Neural cell (in vitro differentiated cells): Measurements from ENCODE around the gene LCNL1.

ENCODE experiments used
- EP300 ChIP-seq: fragments of 450-650 bp; conservative IDR thresholded peaks from 2 replicates; pipeline ENCODE4 v1.6.1; 2014; ENCODE audit warnings: antibody characterized with exemption, mild to moderate bottlenecking, moderate library complexity; ENCODE audit not compliant: poor library complexity, severe bottlenecking
- EZH2 ChIP-seq: fragments of 200-600, 300-800 bp; shearing (Covaris generic), sonication (generic); IDR thresholded peaks from 2 replicates; pipeline ENCODE4 v1.6.1; 2014; ENCODE audit warnings: antibody characterized with exemption, low read length, borderline replicate concordance, mild to moderate bottlenecking; ENCODE audit not compliant: insufficient read depth, poor library complexity, severe bottlenecking
- POLR2AphosphoS5 ChIP-seq: IDR thresholded peaks from 2 replicates; pipeline ENCODE4 v1.6.1; 2012
- RAD21 ChIP-seq: fragments of 450-650 bp; conservative IDR thresholded peaks from 2 replicates; pipeline ENCODE4 v1.6.1; 2014; ENCODE audit warnings: antibody characterized with exemption, mild to moderate bottlenecking, moderate library complexity
- SMC3 ChIP-seq: fragments of 450-650 bp; conservative IDR thresholded peaks from 2 replicates; pipeline ENCODE4 v1.6.1; 2014; ENCODE audit warnings: antibody characterized with exemption, mild to moderate bottlenecking, moderate library complexity; ENCODE audit not compliant: poor library complexity
- TAF1 ChIP-seq: IDR thresholded peaks from 2 replicates; pipeline ENCODE4 v1.6.1; 2012; ENCODE audit warnings: low read depth
- TF ChIP-seq, protein P1 (sequence below): fragments of 450-650 bp; IDR thresholded peaks from 2 replicates; pipeline ENCODE4 v1.5.1; 2014; ENCODE audit warnings: antibody characterized with exemption, mild to moderate bottlenecking, moderate library complexity; ENCODE audit not compliant: poor library complexity, severe bottlenecking

DNA sequence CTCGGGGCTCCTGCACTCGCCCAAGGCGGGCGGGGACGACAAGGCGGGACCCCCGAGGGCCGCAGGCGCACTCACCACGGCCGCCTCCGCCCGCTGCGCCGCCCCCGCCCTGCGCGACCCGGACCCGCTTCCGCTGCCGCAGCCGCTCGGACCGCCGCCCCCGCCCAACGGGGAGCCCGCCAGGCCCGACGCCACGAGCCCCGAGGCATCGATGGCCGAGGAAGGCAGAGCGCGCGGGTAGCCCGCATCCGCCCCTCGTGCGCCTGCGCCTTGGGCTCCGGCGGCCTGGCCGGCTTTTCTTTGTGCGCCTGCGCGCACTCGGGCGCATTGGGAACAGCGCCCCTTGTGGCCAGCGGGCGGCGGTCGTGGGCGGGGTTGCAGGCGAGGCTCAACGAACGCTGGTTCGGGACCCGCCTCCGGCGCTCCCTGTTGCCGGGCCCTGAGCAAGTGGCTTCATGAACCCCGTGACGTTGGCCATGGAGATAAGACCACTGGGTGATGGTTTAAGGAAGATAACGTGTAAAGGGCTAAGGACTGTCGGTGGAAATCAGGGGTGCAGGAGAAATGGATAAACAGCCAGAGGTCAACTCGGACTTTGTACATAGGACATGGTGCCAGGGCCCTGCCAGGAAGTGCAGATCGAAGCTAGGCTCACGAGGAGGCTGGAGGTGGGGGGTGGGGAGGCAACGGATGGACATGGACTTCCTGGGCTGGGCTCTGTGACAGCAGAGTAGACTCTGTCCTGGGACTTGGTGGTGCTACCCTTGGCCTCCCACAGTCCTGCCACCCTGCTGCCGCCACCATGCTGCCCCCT, 38.1 kb upstream of the LCNL1 start, which contains the start of the genes C8G and FBXW5:
- TF ChIP-seq, protein P1, sequence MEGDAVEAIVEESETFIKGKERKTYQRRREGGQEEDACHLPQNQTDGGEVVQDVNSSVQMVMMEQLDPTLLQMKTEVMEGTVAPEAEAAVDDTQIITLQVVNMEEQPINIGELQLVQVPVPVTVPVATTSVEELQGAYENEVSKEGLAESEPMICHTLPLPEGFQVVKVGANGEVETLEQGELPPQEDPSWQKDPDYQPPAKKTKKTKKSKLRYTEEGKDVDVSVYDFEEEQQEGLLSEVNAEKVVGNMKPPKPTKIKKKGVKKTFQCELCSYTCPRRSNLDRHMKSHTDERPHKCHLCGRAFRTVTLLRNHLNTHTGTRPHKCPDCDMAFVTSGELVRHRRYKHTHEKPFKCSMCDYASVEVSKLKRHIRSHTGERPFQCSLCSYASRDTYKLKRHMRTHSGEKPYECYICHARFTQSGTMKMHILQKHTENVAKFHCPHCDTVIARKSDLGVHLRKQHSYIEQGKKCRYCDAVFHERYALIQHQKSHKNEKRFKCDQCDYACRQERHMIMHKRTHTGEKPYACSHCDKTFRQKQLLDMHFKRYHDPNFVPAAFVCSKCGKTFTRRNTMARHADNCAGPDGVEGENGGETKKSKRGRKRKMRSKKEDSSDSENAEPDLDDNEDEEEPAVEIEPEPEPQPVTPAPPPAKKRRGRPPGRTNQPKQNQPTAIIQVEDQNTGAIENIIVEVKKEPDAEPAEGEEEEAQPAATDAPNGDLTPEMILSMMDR, result peak; percentile 99
- TF ChIP-seq TAF1 (no peak), POLR2AphosphoS5 (peak; percentile 56), SMC3 (peak; percentile 28), RAD21 (peak; percentile 34), EZH2 (no peak), EP300 (peak; percentile 50)
